MM.1S (cell line): Measurements from ENCODE around the gene FER.

Experiments used
- DNase-seq: peaks from one replicate; pipeline ENCODE4 v3.0.0-alpha.2; 2015
- H2AFZ ChIP-seq: fragments of 300-600 bp; sonication (generic); 2 replicates; pipeline ENCODE4 v1.6.0; 2016; ENCODE audit warnings: antibody characterized with exemption, low read length
- H3F3A ChIP-seq: fragments of 300-600 bp; sonication (generic); 2 replicates; pipeline ENCODE4 v1.6.1; 2016; ENCODE audit warnings: mild to moderate bottlenecking, antibody characterized with exemption, low read length, moderate library complexity, mixed read lengths; ENCODE audit not compliant: insufficient read depth
- H3K27ac ChIP-seq: fragments of 300-600 bp; sonication (generic); 2 replicates; pipeline ENCODE4 v1.5.1; 2016; ENCODE audit warnings: mild to moderate bottlenecking, low read length
- H3K27me3 ChIP-seq: fragments of 300-600 bp; sonication (generic); replicated peaks from 2 replicates; pipeline ENCODE4 v1.6.0; 2016; ENCODE audit warnings: low read length; ENCODE audit not compliant: insufficient read depth
- H3K36me3 ChIP-seq: fragments of 300-600 bp; sonication (generic); replicated peaks from 2 replicates; pipeline ENCODE4 v1.6.1; 2016; ENCODE audit warnings: mild to moderate bottlenecking, low read length, mixed read lengths; ENCODE audit not compliant: insufficient read depth
- H3K4me1 ChIP-seq: fragments of 300-600 bp; sonication (generic); 2 replicates; pipeline ENCODE4 v1.6.1; 2016; ENCODE audit warnings: low read length, mixed read lengths
- H3K4me2 ChIP-seq: fragments of 300-600 bp; sonication (generic); 2 replicates; pipeline ENCODE4 v1.6.0; 2016; ENCODE audit warnings: low read depth, low read length
- H3K4me3 ChIP-seq: fragments of 300-600 bp; sonication (generic); 2 replicates; pipeline ENCODE4 v1.5.1; 2016; ENCODE audit warnings: low read length, mixed read lengths
- H3K79me2 ChIP-seq: fragments of 300-600 bp; sonication (generic); 2 replicates; pipeline ENCODE4 v1.6.1; 2016; ENCODE audit warnings: mixed run types, low read length, mixed read lengths
- H3K9ac ChIP-seq: fragments of 300-600 bp; sonication (generic); 2 replicates; pipeline ENCODE4 v1.6.1; 2016; ENCODE audit warnings: low read length, mixed read lengths
- H3K9me2 ChIP-seq: fragments of 300-600 bp; sonication (generic); replicated peaks from 2 replicates; pipeline ENCODE4 v1.6.1; 2016; ENCODE audit warnings: mild to moderate bottlenecking, low read length, mixed read lengths; ENCODE audit not compliant: insufficient read depth
- H3K9me3 ChIP-seq: fragments of 300-600 bp; sonication (generic); replicated peaks from 2 replicates; pipeline ENCODE4 v1.6.1; 2016; ENCODE audit warnings: mild to moderate bottlenecking, low read length, mixed read lengths; ENCODE audit not compliant: insufficient read depth
- H4K20me1 ChIP-seq: fragments of 300-600 bp; sonication (generic); 2 replicates; pipeline ENCODE4 v1.6.1; 2016; ENCODE audit warnings: mild to moderate bottlenecking, low read length, moderate library complexity, mixed read lengths; ENCODE audit not compliant: insufficient read depth
- CTCF ChIP-seq: fragments of 300-600 bp; sonication (generic); IDR thresholded peaks from 2 replicates; pipeline ENCODE4 v1.5.1; 2016; ENCODE audit warnings: antibody characterized with exemption, low read length, mixed read lengths
- EZH2 ChIP-seq: fragments of 300-600 bp; sonication (generic); optimal IDR thresholded peaks from 2 replicates; pipeline ENCODE3; 2017; ENCODE audit warnings: low read depth, mild to moderate bottlenecking, antibody characterized with exemption, low read length, mixed read lengths
- EZH2phosphoT487 ChIP-seq: fragments of 300-600 bp; sonication (generic); IDR thresholded peaks from 2 replicates; pipeline ENCODE4 v1.6.1; 2018; ENCODE audit warnings: antibody characterized with exemption, low read length

The FER gene

GRCh38 chr5:108947164-108947563, 199.5 kb downstream of the FER start:
- H3K4me1 ChIP-seq = peaks cover 7% of the 10 kb centered on the region
- no peaks in the 10 kb centered on the region for H3K9me3 ChIP-seq
- H3K4me2 ChIP-seq = no peak overlapping the region
- TF ChIP-seq EZH2 (no peak), CTCF (no peak), EZH2phosphoT487 (no peak)
- H3F3A ChIP-seq = no peaks in the 10 kb centered on the region
- no peak for DNase-seq
- no peak overlapping the region for H3K4me3 ChIP-seq
- no peak overlapping the region for H2AFZ ChIP-seq
- no peaks in the 10 kb centered on the region for H4K20me1 ChIP-seq
- no peak overlapping the region for H3K27ac ChIP-seq
- no peaks in the 10 kb centered on the region for H3K27me3 ChIP-seq
- H3K79me2 ChIP-seq = 0 out of 2 replicates have a peak, but pooled peaks cover 4% of the 10 kb centered on the region
- H3K9me2 ChIP-seq = no peaks in the 10 kb centered on the region
- no peak overlapping the region for H3K9ac ChIP-seq
- H3K36me3 ChIP-seq = no peaks in the 10 kb centered on the region

- Histone ChIP-seq H3K27me3 (no peaks in the 10 kb centered on the region), H3K9me2 (no peaks in the 10 kb centered on the region), H3F3A (no peaks in the 10 kb centered on the region), H2AFZ (no peak overlapping the region), H4K20me1 (no peaks in the 10 kb centered on the region), H3K9ac (no peak overlapping the region), H3K4me2 (no peak overlapping the region), H3K9me3 (no peaks in the 10 kb centered on the region), H3K4me1 (peaks cover 7% of the 10 kb centered on the region), H3K27ac (no peak overlapping the region), H3K4me3 (no peak overlapping the region), H3K36me3 (no peaks in the 10 kb centered on the region), H3K79me2 (no peaks in the 10 kb centered on the region)
- TF ChIP-seq EZH2phosphoT487 (no peak), EZH2 (no peak), CTCF (no peak)
- DNase-seq = no peak
These were observed 202.6 kb downstream of the FER start for GRCh38 chr5:108950276-108950675.

GRCh38 chr5:108953940-108954339, 206.2 kb downstream of the FER start:
- Histone ChIP-seq H3K9me2 (no peaks in the 10 kb centered on the region), H2AFZ (no peak overlapping the region), H3K27me3 (no peaks in the 10 kb centered on the region), H3F3A (no peaks in the 10 kb centered on the region), H3K79me2 (no peaks in the 10 kb centered on the region), H3K9ac (no peak overlapping the region), H3K4me2 (no peak overlapping the region), H3K9me3 (no peaks in the 10 kb centered on the region), H3K36me3 (no peaks in the 10 kb centered on the region), H3K27ac (no peak overlapping the region), H3K4me1 (peaks cover 7% of the 10 kb centered on the region), H3K4me3 (no peak overlapping the region), H4K20me1 (no peaks in the 10 kb centered on the region)
- TF ChIP-seq CTCF (no peak), EZH2 (no peak), EZH2phosphoT487 (no peak)
- DNase-seq = no peak
